GM12865 (cell line): ENCODE data around the gene C1orf21.

Experiments
- DNase-seq: peaks from one replicate; pipeline ENCODE4 v3.0.0; 2010; ENCODE audit warnings: low read depth
- H3K4me3 ChIP-seq: 2 replicates; pipeline ENCODE4 v1.5.1; 2011; ENCODE audit warnings: mild to moderate bottlenecking, low read depth, low read length, control low read depth
- CTCF ChIP-seq: IDR thresholded peaks from 2 replicates; pipeline ENCODE4 v1.5.1; 2011; ENCODE audit warnings: low read length, control low read depth, low read depth, inconsistent platforms; ENCODE audit not compliant: insufficient read depth; ENCODE audit errors: missing control alignments

The C1orf21 gene

GRCh38 chr1:184552446-184552845, 165.6 kb downstream of the C1orf21 start:
- H3K4me3 ChIP-seq, result no peak overlapping the region
- no peak for DNase-seq
- no peak for TF ChIP-seq CTCF

- DNase-seq, result no peak
- no peak for TF ChIP-seq CTCF
- H3K4me3 ChIP-seq, result no peak overlapping the region
Observed at GRCh38 chr1:184553845-184554244, 167.0 kb downstream of the C1orf21 start.

- no peak for TF ChIP-seq CTCF
- no peak overlapping the region for H3K4me3 ChIP-seq
- DNase-seq, result no peak
Observed at GRCh38 chr1:184555665-184556641, 169.1 kb downstream of the C1orf21 start.

- no peak overlapping the region for H3K4me3 ChIP-seq
- DNase-seq, result no peak
- TF ChIP-seq CTCF, result no peak
Observed at GRCh38 chr1:184556665-184557064, 169.8 kb downstream of the C1orf21 start.

GRCh38 chr1:184557423-184558347, 170.9 kb downstream of the C1orf21 start:
- DNase-seq, result peak; percentile 39
- TF ChIP-seq CTCF, result no peak
- no peak overlapping the region for H3K4me3 ChIP-seq

- no peak overlapping the region for H3K4me3 ChIP-seq
- no peak for DNase-seq
- no peak for TF ChIP-seq CTCF
Observed at GRCh38 chr1:184558691-184559090, 171.9 kb downstream of the C1orf21 start.
